SU-DHL-6 (cell line): Measurements from ENCODE around the gene SLCO1C1.

Experiments
- H2AFZ ChIP-seq: fragments of 200-600 bp; sonication (generic); 2 replicates; pipeline ENCODE4 v1.6.1; 2014; ENCODE audit warnings: low read depth, mild to moderate bottlenecking, moderate library complexity, mixed read lengths, antibody characterized with exemption, low read length; ENCODE audit not compliant: severe bottlenecking
- H3F3A ChIP-seq: fragments of 200-600 bp; shearing (Covaris generic); 2 replicates; pipeline ENCODE4 v1.6.0; 2016; ENCODE audit warnings: antibody characterized with exemption, mild to moderate bottlenecking; ENCODE audit not compliant: insufficient read depth
- H3K27ac ChIP-seq: fragments of 200-600 bp; sonication (generic); 2 replicates; pipeline ENCODE4 v1.5.1; 2016; ENCODE audit warnings: low read depth, mild to moderate bottlenecking, low read length, moderate library complexity, mixed read lengths
- H3K27me3 ChIP-seq: fragments of 200-600 bp; sonication (generic), shearing (Covaris generic); 2 replicates; pipeline ENCODE4 v1.6.0; 2014; ENCODE audit warnings: mild to moderate bottlenecking, low read length
- H3K36me3 ChIP-seq: fragments of 200-600 bp; sonication (generic); 2 replicates; pipeline ENCODE4 v1.6.1; 2014; ENCODE audit warnings: mild to moderate bottlenecking, low read length, mixed read lengths
- H3K4me2 ChIP-seq: fragments of 300-600, 200-600 bp; shearing (Covaris generic), sonication (generic); 2 replicates; pipeline ENCODE4 v1.6.0; 2014; ENCODE audit warnings: low read length, low read depth, mild to moderate bottlenecking; ENCODE audit not compliant: poor library complexity, severe bottlenecking
- H3K4me3 ChIP-seq: fragments of 200-600 bp; sonication (generic); 2 replicates; pipeline ENCODE4 v1.5.1; 2014; ENCODE audit warnings: antibody characterized with exemption, low read length, mild to moderate bottlenecking, mixed read lengths; ENCODE audit not compliant: insufficient read depth, poor library complexity, severe bottlenecking
- H3K79me2 ChIP-seq: fragments of 200-600 bp; sonication (generic); 2 replicates; pipeline ENCODE4 v1.6.1; 2014; ENCODE audit warnings: mild to moderate bottlenecking, low read length, moderate library complexity; ENCODE audit not compliant: insufficient read depth
- H3K9ac ChIP-seq: fragments of 200-600 bp; sonication (generic); 2 replicates; pipeline ENCODE4 v1.7.0; 2014; ENCODE audit warnings: mild to moderate bottlenecking, low read length
- H3K9me2 ChIP-seq: fragments of 200-600 bp; sonication (generic); replicated peaks from 2 replicates; pipeline ENCODE4 v1.6.1; 2014; ENCODE audit warnings: low read length; ENCODE audit not compliant: insufficient read depth
- H3K9me3 ChIP-seq: fragments of 200-600 bp; sonication (generic); 2 replicates; pipeline ENCODE4 v1.6.1; 2014; ENCODE audit warnings: low read length, mixed read lengths; ENCODE audit not compliant: insufficient read depth
- H4K20me1 ChIP-seq: fragments of 200-600 bp; sonication (generic); 2 replicates; pipeline ENCODE4 v1.6.1; 2014; ENCODE audit warnings: low read depth, mild to moderate bottlenecking, antibody characterized with exemption, low read length, moderate library complexity, mixed read lengths
- CTCF ChIP-seq: fragments of 200-600 bp; sonication (generic); IDR thresholded peaks from one replicate; pipeline ENCODE4 v1.5.1; 2017; ENCODE audit warnings: antibody characterized with exemption, mild to moderate bottlenecking, low read length, moderate library complexity; ENCODE audit not compliant: insufficient read depth, poor library complexity, severe bottlenecking
- EZH2phosphoT487 ChIP-seq: fragments of 200-600 bp; sonication (generic), shearing (Covaris generic); conservative IDR thresholded peaks from 2 replicates; pipeline ENCODE4 v1.6.1; 2018; ENCODE audit warnings: mild to moderate bottlenecking, antibody characterized with exemption, low read length, moderate library complexity, mixed read lengths

Gene SLCO1C1

GRCh38 chr12:20722142-20722541 lies 27.0 kb downstream of the SLCO1C1 start:
- Histone ChIP-seq H3K79me2 (no peaks in the 10 kb centered on the region), H3K4me2 (no peak overlapping the region), H3F3A (no peaks in the 10 kb centered on the region), H3K27ac (no peak overlapping the region), H2AFZ (no peak overlapping the region), H3K9ac (no peak overlapping the region), H3K27me3 (no peaks in the 10 kb centered on the region), H3K9me3 (no peaks in the 10 kb centered on the region), H4K20me1 (no peaks in the 10 kb centered on the region), H3K9me2 (no peaks in the 10 kb centered on the region), H3K4me3 (no peak overlapping the region), H3K36me3 (no peaks in the 10 kb centered on the region)
- no peak for TF ChIP-seq CTCF
- no peak for TF ChIP-seq EZH2phosphoT487

GRCh38 chr12:20731274-20731673 lies 36.1 kb downstream of the SLCO1C1 start:
- no peaks in the 10 kb centered on the region for H3K9me3 ChIP-seq
- no peak overlapping the region for H3K27ac ChIP-seq
- TF ChIP-seq CTCF = no peak
- no peak for TF ChIP-seq EZH2phosphoT487
- no peaks in the 10 kb centered on the region for H3K9me2 ChIP-seq
- no peak overlapping the region for H2AFZ ChIP-seq
- no peak overlapping the region for H3K4me2 ChIP-seq
- H3K36me3 ChIP-seq = no peaks in the 10 kb centered on the region
- H3K4me3 ChIP-seq = no peak overlapping the region
- H4K20me1 ChIP-seq = no peaks in the 10 kb centered on the region
- no peak overlapping the region for H3K9ac ChIP-seq
- H3K79me2 ChIP-seq = no peaks in the 10 kb centered on the region
- no peaks in the 10 kb centered on the region for H3K27me3 ChIP-seq
- no peaks in the 10 kb centered on the region for H3F3A ChIP-seq

GRCh38 chr12:20740972-20741371 lies 45.8 kb downstream of the SLCO1C1 start:
- TF ChIP-seq CTCF (no peak), EZH2phosphoT487 (no peak)
- Histone ChIP-seq H3K9me3 (no peaks in the 10 kb centered on the region; the same call in 1 of the 2 replicates), H3F3A (no peaks in the 10 kb centered on the region), H3K9ac (no peak overlapping the region), H3K79me2 (no peaks in the 10 kb centered on the region), H4K20me1 (no peaks in the 10 kb centered on the region), H2AFZ (no peak overlapping the region), H3K36me3 (no peaks in the 10 kb centered on the region), H3K9me2 (no peaks in the 10 kb centered on the region), H3K4me2 (no peak overlapping the region), H3K27me3 (no peaks in the 10 kb centered on the region), H3K4me3 (no peak overlapping the region), H3K27ac (no peak overlapping the region)

GRCh38 chr12:20748198-20748597 lies 53.1 kb downstream of the SLCO1C1 start:
- H3K36me3 ChIP-seq = no peaks in the 10 kb centered on the region
- H3K27ac ChIP-seq = no peak overlapping the region
- no peak for TF ChIP-seq EZH2phosphoT487
- TF ChIP-seq CTCF = no peak

More at GRCh38 chr12:20748198-20748597, 53.1 kb downstream of the SLCO1C1 start:
- no peak overlapping the region for H3K4me2 ChIP-seq
- H3K9ac ChIP-seq = no peak overlapping the region
- no peaks in the 10 kb centered on the region for H3K27me3 ChIP-seq
- H3K4me3 ChIP-seq = no peak overlapping the region
- H2AFZ ChIP-seq = no peak overlapping the region
- no peaks in the 10 kb centered on the region for H3F3A ChIP-seq
- H4K20me1 ChIP-seq = no peaks in the 10 kb centered on the region
- no peaks in the 10 kb centered on the region for H3K9me3 ChIP-seq
- H3K9me2 ChIP-seq = no peaks in the 10 kb centered on the region
- H3K79me2 ChIP-seq = no peaks in the 10 kb centered on the region
